ENCODE data around the gene MCU. TPM values are rescaled to one million over a fixed set of nuclear protein-coding genes. Genes with fewer than 3 reads are reported as not detected.

The MCU gene
- total RNA-seq, 1 experiment from 2014 or later, result 37.2 TPM

- TF ChIP-seq ZNF138 (CRISPR knock-in tag; conservative IDR thresholded peaks at IDR 0.05) (no peak), ZNF671 (CRISPR knock-in tag; IDR thresholded peaks at IDR 0.05) (no peak), SMAD3 (CRISPR knock-in tag; IDR thresholded peaks at IDR 0.05; ENCODE audit: borderline replicate concordance) (no peak), CBFB (CRISPR knock-in tag; IDR thresholded peaks at IDR 0.05; ENCODE audit: low read depth) (no peak), E2F4 (CRISPR knock-in tag; IDR thresholded peaks at IDR 0.05; ENCODE audit: borderline replicate concordance, low read depth) (no peak), TP53 (CRISPR knock-in tag; IDR thresholded peaks at IDR 0.05) (no peak), TEAD1 (CRISPR knock-in tag; IDR thresholded peaks at IDR 0.05) (no peak), KAT7 (CRISPR knock-in tag; IDR thresholded peaks at IDR 0.05; ENCODE audit: borderline replicate concordance) (no peak), IRF1 (CRISPR knock-in tag; IDR thresholded peaks at IDR 0.05) (no peak), ELF4 (CRISPR knock-in tag; IDR thresholded peaks at IDR 0.05; ENCODE audit: low read depth) (no peak), ZMAT4 (CRISPR knock-in tag; IDR thresholded peaks at IDR 0.05) (no peak), ZNF121 (CRISPR knock-in tag; IDR thresholded peaks at IDR 0.05) (no peak), USF1 (CRISPR knock-in tag; IDR thresholded peaks at IDR 0.05) (no peak), FOXJ3 (CRISPR knock-in tag; IDR thresholded peaks at IDR 0.05; ENCODE audit: borderline replicate concordance) (no peak)
Measured at GRCh38 chr10:72742092-72742491, 50.1 kb downstream of the MCU start (continued).

GRCh38 chr10:72742797-72743196 is 50.9 kb downstream of the MCU start:
- Mint-ChIP-seq H3K9me3 (no peaks in the 10 kb centered on the region), H3K27ac (peak overlapping the region; percentile 71), H3K4me1 (peaks cover 41% of the 10 kb centered on the region), H3K27me3 (ENCODE audit: low read depth) (no peaks in the 10 kb centered on the region), H3K36me3 (no peaks in the 10 kb centered on the region), H3K4me3 (no peak overlapping the region)
- DNase-seq (ENCODE audit: low spot score), result no peak
- ChIA-PET POLR2A (no interaction called here), CTCF (interaction anchor here (0.5 to 1.5 kb wide), 2 partner anchors 14 to 114 kb away, joined by 3 to 6 read pairs; no protein-coding TSS in a partner anchor)
- TF ChIP-seq USF2 (CRISPR knock-in tag; IDR thresholded peaks at IDR 0.05) (no peak), ETV6 (CRISPR knock-in tag; IDR thresholded peaks at IDR 0.05) (no peak), IRF1 (CRISPR knock-in tag; IDR thresholded peaks at IDR 0.05) (no peak), ZNF671 (CRISPR knock-in tag; IDR thresholded peaks at IDR 0.05) (no peak), ATF3 (CRISPR knock-in tag; conservative IDR thresholded peaks at IDR 0.05) (no peak), FOXP1 (CRISPR knock-in tag; IDR thresholded peaks at IDR 0.05; ENCODE audit: borderline replicate concordance) (no peak), KAT7 (CRISPR knock-in tag; IDR thresholded peaks at IDR 0.05; ENCODE audit: borderline replicate concordance) (no peak), ZNF121 (CRISPR knock-in tag; IDR thresholded peaks at IDR 0.05) (no peak), JAZF1 (CRISPR knock-in tag; IDR thresholded peaks at IDR 0.05) (no peak)
- no peak for ATAC-seq

- CTCF ChIA-PET, result interaction anchor here (1.2 to 1.6 kb wide), 2 partner anchors 11 to 90 kb away, joined by 3 to 6 read pairs; no protein-coding TSS in a partner anchor
- Mint-ChIP-seq H3K9me3 (no peaks in the 10 kb centered on the region), H3K4me1 (peaks cover 30% of the 10 kb centered on the region), H3K27me3 (ENCODE audit: low read depth) (no peaks in the 10 kb centered on the region), H3K36me3 (no peaks in the 10 kb centered on the region), H3K4me3 (no peak overlapping the region), H3K27ac (peak overlapping the region; percentile 86)
- POLR2A ChIA-PET, result no interaction called here
- ATAC-seq, result peak; percentile 72
- no peak for DNase-seq (ENCODE audit: low spot score)
- TF ChIP-seq ZNF219 (CRISPR knock-in tag; IDR thresholded peaks at IDR 0.05; ENCODE audit: borderline replicate concordance) (no peak), CDX4 (CRISPR knock-in tag; IDR thresholded peaks at IDR 0.05; ENCODE audit: borderline replicate concordance) (no peak), CREM (CRISPR knock-in tag; IDR thresholded peaks at IDR 0.05) (no peak), ZMAT4 (CRISPR knock-in tag; IDR thresholded peaks at IDR 0.05) (no peak), ATF3 (CRISPR knock-in tag; conservative IDR thresholded peaks at IDR 0.05) (no peak)
Measured at GRCh38 chr10:72744566-72744965, 52.6 kb downstream of the MCU start.
